HG03565 (cell line): Measurements from ENCODE around the gene JMJD7.
"Not testable (repeated sequence)": the region's sequence is repeated elsewhere in the genome, so short reads cannot be mapped to it uniquely, and the experiment has no call there.

Experiments used
- ATAC-seq: cut with Tn5 transposase; IDR thresholded peaks from one replicate; pipeline ENCODE4 v1.9.1; 2021; ENCODE audit warnings: mild to moderate bottlenecking, moderate library complexity; ENCODE audit not compliant: unreplicated experiment

The JMJD7 gene

GRCh38 chr15:41819455-41820050, 8.3 kb upstream of the JMJD7 start:
- no peak for ATAC-seq

DNA sequence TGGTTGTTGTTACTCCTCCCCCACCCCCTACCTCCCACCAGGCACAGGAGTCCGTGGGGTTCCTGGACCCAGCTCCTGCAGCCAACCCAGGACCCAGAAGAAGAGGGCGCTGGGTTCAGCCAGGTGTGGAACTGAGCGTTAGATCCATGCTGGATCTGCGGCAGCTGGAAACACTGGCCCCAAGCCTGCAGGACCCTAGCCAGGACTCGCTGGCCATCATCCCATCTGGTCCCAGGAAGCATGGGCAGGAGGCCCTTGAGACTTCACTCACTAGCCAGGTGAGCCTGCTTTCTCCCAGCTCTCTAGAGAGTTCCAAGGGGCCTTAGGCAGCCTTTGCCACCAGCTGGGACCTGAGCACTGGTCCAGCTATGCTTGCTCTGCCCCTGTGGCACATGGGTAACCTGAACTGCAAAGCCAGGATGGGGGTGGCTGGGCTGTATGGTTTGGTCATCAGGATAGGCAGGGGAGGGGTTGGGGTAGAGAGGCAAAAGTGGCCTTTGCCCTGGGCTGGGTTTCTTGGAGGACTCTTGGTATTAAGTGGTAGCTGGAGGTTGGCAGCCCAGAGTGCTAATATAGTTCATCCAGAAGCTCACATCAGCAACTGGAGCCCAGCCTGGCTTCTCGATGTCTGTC, 7.0 kb upstream of the JMJD7 start:
- ATAC-seq = no peak

GRCh38 chr15:41821831-41822230, 6.1 kb upstream of the JMJD7 start:
- no peak for ATAC-seq

GRCh38 chr15:41822471-41822870, 5.4 kb upstream of the JMJD7 start:
- no peak for ATAC-seq

- ATAC-seq = no peak
Observed at GRCh38 chr15:41822957-41823356, 4.9 kb upstream of the JMJD7 start.

DNA sequence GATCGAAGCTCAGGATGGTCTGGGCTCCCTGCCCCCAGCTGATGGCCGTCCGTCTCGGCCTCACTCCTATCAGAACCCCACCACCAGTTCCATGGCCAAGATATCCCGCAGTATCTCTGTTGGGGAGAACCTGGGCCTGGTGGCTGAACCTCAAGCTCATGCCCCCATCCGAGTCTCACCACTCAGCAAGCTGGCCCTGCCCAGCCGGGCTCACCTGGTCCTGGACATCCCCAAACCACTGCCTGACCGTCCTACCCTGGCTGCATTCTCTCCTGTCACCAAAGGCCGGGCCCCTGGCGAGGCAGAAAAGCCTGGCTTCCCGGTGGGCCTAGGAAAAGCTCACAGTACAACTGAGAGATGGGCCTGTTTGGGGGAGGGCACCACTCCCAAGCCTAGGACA, 4.4 kb upstream of the JMJD7 start:
- ATAC-seq = no peak

DNA sequence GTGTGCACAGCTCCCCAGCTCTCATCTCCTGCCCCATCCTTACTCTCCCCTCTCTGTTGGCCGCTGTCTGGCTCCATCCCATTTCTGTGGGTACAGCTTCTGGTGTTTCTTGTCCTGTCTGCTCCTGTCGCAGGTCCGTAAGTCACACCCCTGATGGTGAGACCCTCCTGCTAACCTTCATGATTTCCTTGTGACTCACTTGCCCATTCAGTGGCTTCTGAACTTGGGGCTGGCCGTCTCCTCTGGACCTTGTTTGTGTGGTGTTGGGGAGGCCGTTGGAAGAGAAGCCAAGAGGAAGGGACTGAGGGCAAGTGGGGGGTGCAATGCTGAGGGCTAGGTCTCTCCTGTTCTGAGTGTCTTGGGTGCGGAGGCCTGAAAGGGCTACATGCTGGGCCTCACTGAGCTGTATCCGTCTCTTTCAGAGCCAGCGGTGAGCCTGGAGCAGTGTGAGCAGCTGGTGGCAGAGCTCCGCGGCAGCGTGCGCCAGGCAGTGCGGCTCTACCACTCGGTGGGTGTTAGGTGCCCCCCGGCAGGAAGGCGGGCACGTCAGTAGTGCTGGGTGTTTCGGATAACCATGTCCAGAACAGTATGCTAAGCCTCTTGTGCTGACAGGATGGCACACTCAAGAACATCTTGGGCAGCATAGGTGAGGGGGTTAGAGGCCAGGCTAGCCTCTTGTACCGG, 3.7 kb upstream of the JMJD7 start:
- ATAC-seq = no peak

DNA sequence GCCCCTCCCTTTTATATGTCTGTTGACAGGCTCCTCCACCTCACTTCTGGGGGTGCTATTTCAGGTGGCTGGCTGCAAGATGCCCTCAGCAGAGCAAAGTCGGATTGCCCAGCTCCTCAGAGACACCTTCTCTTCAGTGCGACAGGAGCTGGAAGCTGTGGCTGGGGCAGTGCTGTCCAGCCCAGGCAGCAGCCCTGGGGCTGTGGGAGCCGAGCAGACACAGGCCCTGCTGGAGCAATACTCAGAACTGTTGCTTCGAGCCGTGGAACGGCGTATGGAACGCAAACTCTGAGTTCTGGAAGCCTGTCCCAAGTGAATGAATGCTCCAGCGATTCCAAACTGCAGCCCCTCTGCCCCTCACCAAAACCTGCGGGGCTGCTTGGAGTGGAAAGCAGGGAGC, 2.7 kb upstream of the JMJD7 start:
- no peak for ATAC-seq

- ATAC-seq = no peak
Observed at GRCh38 chr15:41825572-41826535, 2.0 kb upstream of the JMJD7 start.

DNA sequence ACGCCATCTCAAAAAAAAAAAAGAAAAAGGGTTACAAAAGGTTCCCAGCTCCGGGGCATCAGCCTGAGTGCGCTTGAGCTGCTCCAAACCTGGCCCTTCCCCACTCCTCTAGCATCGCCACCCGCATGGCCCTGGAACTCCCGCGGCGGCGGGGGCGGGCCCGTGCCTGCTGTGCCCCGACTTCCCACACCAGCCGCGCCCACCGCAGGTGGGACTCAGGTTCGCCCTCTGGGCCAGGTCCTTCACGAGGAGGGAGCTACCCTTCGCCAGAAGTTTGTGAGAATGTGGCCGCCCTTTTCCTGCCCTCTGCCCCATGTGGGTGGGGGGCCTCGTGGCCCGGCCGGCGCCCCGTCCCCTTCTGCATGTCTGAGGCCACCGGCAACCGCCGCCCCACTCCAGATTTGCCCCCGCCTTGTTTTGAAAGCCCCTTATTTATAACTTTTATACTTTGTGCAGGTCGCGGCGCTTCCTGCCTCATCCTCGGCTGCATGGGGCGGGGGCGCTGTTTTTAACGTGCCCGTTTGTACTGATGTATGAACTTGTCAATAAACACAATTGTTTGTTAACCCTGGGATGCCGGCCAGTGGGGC, 507 bp upstream of the JMJD7 start:
- no peak for ATAC-seq

- ATAC-seq = no peak
Observed at GRCh38 chr15:41828807-41829141, 882 bp downstream of the JMJD7 start.

DNA sequence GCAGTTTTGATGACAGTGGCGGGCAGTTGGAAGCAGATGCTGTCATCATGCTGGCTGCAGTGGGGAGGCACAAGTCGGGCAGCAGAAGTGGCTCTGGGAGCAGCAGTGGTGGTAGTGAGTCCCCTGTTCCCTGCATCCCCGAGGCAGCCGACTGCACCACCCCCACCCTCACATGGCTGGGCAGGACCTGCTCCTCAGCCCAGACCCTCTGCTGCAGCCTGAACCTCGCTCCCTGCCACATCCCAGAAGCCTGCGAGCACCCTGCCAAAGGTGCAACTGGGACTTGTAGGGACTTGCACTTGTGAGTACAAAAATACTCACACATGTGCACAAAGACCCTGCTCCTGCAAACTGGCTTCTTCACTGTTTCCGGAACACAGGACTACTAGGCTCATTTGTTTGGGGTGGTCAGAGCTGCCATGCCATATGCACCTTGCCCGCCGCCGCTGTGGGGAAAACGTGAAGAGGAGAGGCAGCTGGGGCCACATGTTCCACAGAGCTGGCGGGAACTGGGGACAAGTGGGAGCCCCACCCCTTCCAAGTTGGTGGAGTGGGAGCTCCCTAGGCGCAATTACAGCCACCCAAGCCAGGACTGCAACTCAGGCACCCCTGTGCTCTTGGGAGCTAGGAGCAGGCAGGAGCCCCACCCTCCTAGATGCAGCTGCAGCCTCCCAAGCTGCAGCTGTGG, 2.2 kb downstream of the JMJD7 start:
- ATAC-seq = no peak

GRCh38 chr15:41831291-41831690, 3.4 kb downstream of the JMJD7 start:
- ATAC-seq = not testable (repeated sequence)

DNA sequence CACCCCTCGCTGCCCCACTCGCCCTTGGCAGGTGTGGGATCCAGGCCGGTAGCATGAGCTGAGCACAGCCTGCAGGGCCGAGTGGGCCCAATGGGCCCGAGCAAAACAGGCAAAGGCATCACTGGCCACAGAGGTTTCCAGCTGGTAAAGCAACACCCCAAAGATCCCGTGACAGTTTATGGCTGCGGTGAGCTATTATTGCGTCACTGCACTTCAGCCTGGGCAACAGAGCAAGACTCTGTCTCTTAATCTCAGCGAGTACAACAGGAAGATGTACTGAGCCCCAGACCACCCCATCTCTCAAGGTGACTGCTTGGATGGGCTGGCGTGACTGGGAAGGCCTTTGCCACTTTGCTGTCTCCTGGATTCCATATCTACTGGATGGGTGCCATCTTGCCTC, 4.3 kb downstream of the JMJD7 start:
- no peak for ATAC-seq

- no peak for ATAC-seq
Observed at GRCh38 chr15:41832875-41833274, 5.0 kb downstream of the JMJD7 start.

- no peak for ATAC-seq
Observed at GRCh38 chr15:41834096-41834495, 6.2 kb downstream of the JMJD7 start.

- ATAC-seq = no peak
Observed at GRCh38 chr15:41836073-41836472, 8.2 kb downstream of the JMJD7 start.

DNA sequence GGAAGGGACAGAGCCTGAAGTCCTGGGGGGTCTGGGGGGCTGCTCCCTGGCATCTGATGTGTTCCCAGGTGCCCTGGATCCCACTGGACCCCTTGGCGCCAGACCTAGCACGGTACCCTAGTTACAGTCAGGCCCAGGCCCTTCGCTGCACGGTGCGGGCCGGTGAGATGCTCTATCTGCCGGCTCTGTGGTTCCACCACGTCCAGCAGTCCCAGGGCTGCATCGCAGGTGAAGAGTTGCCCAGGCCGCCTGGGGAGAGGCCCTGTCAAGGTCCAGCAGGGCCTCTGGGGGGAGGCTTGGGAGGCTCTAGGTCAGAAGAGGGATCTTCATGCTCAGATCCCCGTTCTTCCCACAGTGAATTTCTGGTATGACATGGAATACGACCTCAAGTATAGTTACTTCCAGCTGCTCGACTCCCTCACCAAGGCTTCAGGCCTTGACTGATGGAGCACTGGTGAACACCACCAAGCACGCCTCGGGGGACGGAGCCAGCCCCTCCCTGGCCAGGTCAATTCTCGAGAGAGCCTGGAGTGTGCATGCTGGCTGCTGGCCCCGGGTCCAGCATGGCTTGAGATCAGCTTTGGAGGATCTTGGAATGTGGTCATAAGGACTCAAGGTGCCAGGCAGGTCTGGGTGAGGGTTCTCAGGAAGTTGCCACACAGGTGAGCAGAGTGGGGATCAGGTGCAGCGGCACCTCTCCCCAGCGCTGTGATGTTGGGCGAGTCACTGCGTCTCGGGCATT, 9.0 kb downstream of the JMJD7 start:
- no peak for ATAC-seq

DNA sequence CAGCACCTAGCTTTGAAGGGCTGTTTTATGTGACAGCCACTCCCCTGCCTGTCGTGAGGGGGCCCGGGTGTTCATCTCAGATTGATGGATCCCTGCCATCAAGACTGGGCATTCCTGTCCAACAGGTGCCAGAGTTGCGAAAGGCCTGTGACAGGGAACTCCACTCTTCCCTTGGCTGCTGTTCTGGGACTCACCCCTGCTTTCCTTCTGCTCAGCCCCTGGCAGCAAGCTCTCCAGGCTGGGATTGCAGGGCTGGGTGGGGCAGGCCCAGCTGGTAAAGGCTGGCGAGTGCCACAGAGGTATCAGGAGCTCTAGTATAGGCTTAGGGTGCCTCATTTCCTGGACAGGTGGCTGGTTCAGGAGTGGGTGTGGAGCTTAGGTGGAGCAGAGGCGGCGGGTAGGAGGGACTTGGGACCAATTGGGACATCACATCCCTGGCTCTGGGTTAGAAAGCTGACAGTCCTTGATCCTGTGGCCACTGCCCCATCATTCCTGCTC, 10.6 kb downstream of the JMJD7 start, which contains the start of gene PLA2G4B:
TSS of gene PLA2G4B (plus strand) at position 448 of the 498 bp plus-strand sequence. CDS start 67 bp downstream, outside the sequence.
- no peak for ATAC-seq
